Liver (tissue), 9 donors: ENCODE results near the gene ARV1. TPM values are rescaled to one million over a fixed set of nuclear protein-coding genes. Genes with fewer than 3 reads are reported as not detected.
A peak's percentile ranks its signal among the peaks of the same experiment; 100 is the strongest.

ENCODE experiments used
- DNase-seq: peaks from one replicate; pipeline ENCODE4 v3.0.0-alpha.2; 2017; ENCODE audit warnings: low spot score
- H3K27ac ChIP-seq, 2 donors: one replicate each; pipeline ENCODE4 v1.7.0; 2013; ENCODE audit warnings: inconsistent platforms in 2 of 2, low read length in 2 of 2, control low read depth in 1 of 2, low read depth in 1 of 2, mild to moderate bottlenecking in 1 of 2
- H3K27me3 ChIP-seq, 4 donors: one replicate each; pipeline versions ENCODE4 v1.6.1 to v1.7.0; 2013; ENCODE audit warnings: low read length in 3 of 4, inconsistent platforms in 1 of 4, mild to moderate bottlenecking in 1 of 4, moderate library complexity in 1 of 4; ENCODE audit not compliant: control insufficient read depth in 4 of 4, insufficient read depth in 4 of 4
- H3K36me3 ChIP-seq, 4 donors: one replicate each; pipeline versions ENCODE4 v1.6.1 to v1.7.0; 2013; ENCODE audit warnings: low read length in 3 of 4, mild to moderate bottlenecking in 3 of 4, low read depth in 1 of 4, moderate library complexity in 1 of 4; ENCODE audit not compliant: control insufficient read depth in 4 of 4, insufficient read depth in 3 of 4
- H3K4me1 ChIP-seq, 4 donors: one replicate each; pipeline versions ENCODE4 v1.6.1 to v1.7.0; 2013; ENCODE audit warnings: low read length in 3 of 4, mild to moderate bottlenecking in 3 of 4, moderate library complexity in 1 of 4; ENCODE audit not compliant: control insufficient read depth in 4 of 4, insufficient read depth in 4 of 4
- H3K4me3 ChIP-seq, 3 donors: one replicate each; pipeline versions ENCODE4 v1.6.1 to v1.7.0; 2013; ENCODE audit warnings: low read length in 3 of 3, control low read depth in 1 of 3, low read depth in 1 of 3, mild to moderate bottlenecking in 1 of 3
- H3K9ac ChIP-seq, 2 donors: one replicate each; pipeline ENCODE4 v1.7.0; 2013; ENCODE audit warnings: low read length in 2 of 2, mild to moderate bottlenecking in 2 of 2, moderate library complexity in 2 of 2, control low read depth in 1 of 2, low read depth in 1 of 2
- H3K9me3 ChIP-seq, 4 donors: one replicate each; pipeline versions ENCODE4 v1.6.1 to v1.7.0; 2013; ENCODE audit warnings: low read length in 3 of 4; ENCODE audit not compliant: control insufficient read depth in 4 of 4
- ATF3 ChIP-seq: IDR thresholded peaks from 2 replicates; pipeline ENCODE4 v1.6.1; 2016; ENCODE audit warnings: antibody characterized with exemption
- EGR1 ChIP-seq, 2 donors: IDR thresholded peaks; 2 replicates each; pipeline ENCODE4 v1.6.1; 2016 to 2018; ENCODE audit warnings: antibody characterized with exemption in 2 of 2, low read depth in 2 of 2
- FOXA1 ChIP-seq: IDR thresholded peaks from 2 replicates; pipeline ENCODE4 v1.6.1; 2016; ENCODE audit warnings: antibody characterized with exemption
- FOXA2 ChIP-seq: IDR thresholded peaks from 2 replicates; pipeline ENCODE4 v1.6.1; 2016; ENCODE audit warnings: antibody characterized with exemption
- GABPA ChIP-seq, 2 donors: IDR thresholded peaks in 1 of 2; conservative IDR thresholded peaks in 1 of 2; 2 replicates each; pipeline ENCODE4 v1.6.1; 2016; ENCODE audit warnings: antibody characterized with exemption in 2 of 2, mild to moderate bottlenecking in 1 of 2, moderate library complexity in 1 of 2
- HNF4A ChIP-seq, 2 donors: conservative IDR thresholded peaks; 2 replicates each; pipeline ENCODE4 v1.6.1; 2016; ENCODE audit warnings: antibody characterized with exemption in 2 of 2, mild to moderate bottlenecking in 2 of 2
- HNF4G ChIP-seq: IDR thresholded peaks from 2 replicates; pipeline ENCODE4 v1.6.1; 2016; ENCODE audit warnings: antibody characterized with exemption
- JUND ChIP-seq, 2 donors: IDR thresholded peaks; 2 replicates each; pipeline ENCODE4 v1.6.1; 2016; ENCODE audit warnings: antibody characterized with exemption in 2 of 2
- NR2F2 ChIP-seq: IDR thresholded peaks from 2 replicates; pipeline ENCODE4 v1.6.1; 2016; ENCODE audit warnings: antibody characterized with exemption
- REST ChIP-seq: IDR thresholded peaks from 2 replicates; pipeline ENCODE4 v1.6.1; 2016; ENCODE audit warnings: antibody characterized with exemption, mild to moderate bottlenecking
- RXRA ChIP-seq, 2 donors: IDR thresholded peaks; 2 replicates each; pipeline ENCODE4 v1.6.1; 2017 to 2018; ENCODE audit warnings: antibody characterized with exemption in 2 of 2, mild to moderate bottlenecking in 1 of 2
- SP1 ChIP-seq: IDR thresholded peaks from 2 replicates; pipeline ENCODE4 v1.6.1; 2018; ENCODE audit warnings: antibody characterized with exemption, mild to moderate bottlenecking
- TAF1 ChIP-seq: conservative IDR thresholded peaks from 2 replicates; pipeline ENCODE4 v1.6.1; 2016; ENCODE audit warnings: antibody characterized with exemption, mild to moderate bottlenecking
- YY1 ChIP-seq: IDR thresholded peaks from 2 replicates; pipeline ENCODE4 v1.6.1; 2016; ENCODE audit warnings: antibody characterized with exemption, mild to moderate bottlenecking
- ZBTB33 ChIP-seq: IDR thresholded peaks from 2 replicates; pipeline ENCODE4 v1.6.1; 2016; ENCODE audit warnings: antibody characterized with exemption
- WGBS: extraction: QIAGEN DNeasy Blood & Tissue Kit; methylation state at CpG from one replicate; pipeline ENCODE4 v1.1.7; 2013; 5-methylcytosine and 5-hydroxymethylcytosine counted together
- polyA plus RNA-seq, 2 donors: library from polyadenylated mRNA; stranded (reverse) in 1 of 2; unstranded in 1 of 2; fragments of 200-250 nt in 1 of 2; fragments of >200 nt in 1 of 2; fragmentation: Nextera tagmentation in 1 of 2; extraction: Ambion mirVana in 1 of 2; gene quantifications; one replicate each; pipeline versions ENCODE4 v1.2.1 to v1.2.3, GENCODE V29; 2013 to 2015
- total RNA-seq, 2 donors: library from RNA; depleted of rRNA; stranded (reverse); fragments of >200 nt; gene quantifications; one replicate each; pipeline ENCODE4 v1.2.3, GENCODE V29; 2014
- TF ChIP-seq, protein P1 (sequence below): fragments of 150-350 bp; IDR thresholded peaks from 2 replicates; pipeline ENCODE4 v1.5.1; 2017; ENCODE audit warnings: improper control_type of control experiment, low read depth, low read length; ENCODE audit not compliant: missing input control
- TF ChIP-seq, protein P2 (sequence below): IDR thresholded peaks from 2 replicates; pipeline ENCODE4 v1.6.1; 2016; ENCODE audit warnings: antibody characterized with exemption
- donor health status: healthy.
- donor health status: healthy.
- donor health status: healthy.
- donor health status: healthy.
- donor health status: healthy.

The ARV1 gene
- total and polyA plus RNA-seq, 4 donors, result 11.4 to 18.9 (median 14.6) TPM

DNA sequence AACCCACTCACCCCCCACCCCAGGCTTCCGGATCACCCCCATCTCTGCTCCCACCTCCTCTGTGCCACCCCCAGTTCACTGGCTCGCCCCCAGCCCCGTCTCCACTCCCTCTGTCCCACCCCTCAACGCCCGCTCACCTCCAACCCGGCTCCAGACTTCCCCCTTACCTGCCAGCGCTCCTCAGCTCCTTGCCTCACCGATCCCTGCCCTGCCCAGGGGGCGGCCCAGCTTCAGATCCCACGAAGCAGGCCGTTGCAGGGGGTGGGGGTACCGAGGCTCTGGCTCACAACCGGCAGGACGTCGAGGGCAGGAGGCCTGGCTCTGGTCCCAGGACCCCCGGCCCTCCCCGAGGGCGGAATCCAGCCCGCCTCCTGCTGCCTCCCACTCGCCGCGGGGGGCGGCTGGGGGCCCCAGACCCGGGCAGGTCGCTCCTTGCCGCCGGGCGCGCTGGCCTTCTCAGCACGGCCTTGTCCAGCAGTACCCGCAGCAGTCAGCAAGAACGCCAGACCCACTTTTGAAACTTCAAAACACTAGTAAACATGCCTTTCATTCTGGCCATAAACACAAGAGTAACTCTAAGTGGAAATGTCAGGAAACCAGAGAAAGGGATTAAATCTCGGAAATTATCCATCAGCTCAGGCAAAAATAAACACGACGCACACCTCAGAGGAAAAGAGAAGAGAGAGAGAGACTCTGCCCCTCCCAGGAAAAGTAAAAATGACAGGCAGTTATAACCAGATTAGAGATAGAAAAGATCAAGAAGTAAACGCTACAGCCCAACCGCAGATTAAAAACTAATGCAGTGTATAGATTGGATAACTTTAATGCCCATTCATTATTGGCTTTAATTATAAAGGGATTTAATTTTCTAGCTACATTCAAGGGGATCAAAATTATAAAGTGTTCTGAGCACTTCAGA is 62.2 kb downstream of the ARV1 start:
- TF ChIP-seq YY1, result no peak
- TF ChIP-seq REST, result no peak
- TF ChIP-seq, protein P1, sequence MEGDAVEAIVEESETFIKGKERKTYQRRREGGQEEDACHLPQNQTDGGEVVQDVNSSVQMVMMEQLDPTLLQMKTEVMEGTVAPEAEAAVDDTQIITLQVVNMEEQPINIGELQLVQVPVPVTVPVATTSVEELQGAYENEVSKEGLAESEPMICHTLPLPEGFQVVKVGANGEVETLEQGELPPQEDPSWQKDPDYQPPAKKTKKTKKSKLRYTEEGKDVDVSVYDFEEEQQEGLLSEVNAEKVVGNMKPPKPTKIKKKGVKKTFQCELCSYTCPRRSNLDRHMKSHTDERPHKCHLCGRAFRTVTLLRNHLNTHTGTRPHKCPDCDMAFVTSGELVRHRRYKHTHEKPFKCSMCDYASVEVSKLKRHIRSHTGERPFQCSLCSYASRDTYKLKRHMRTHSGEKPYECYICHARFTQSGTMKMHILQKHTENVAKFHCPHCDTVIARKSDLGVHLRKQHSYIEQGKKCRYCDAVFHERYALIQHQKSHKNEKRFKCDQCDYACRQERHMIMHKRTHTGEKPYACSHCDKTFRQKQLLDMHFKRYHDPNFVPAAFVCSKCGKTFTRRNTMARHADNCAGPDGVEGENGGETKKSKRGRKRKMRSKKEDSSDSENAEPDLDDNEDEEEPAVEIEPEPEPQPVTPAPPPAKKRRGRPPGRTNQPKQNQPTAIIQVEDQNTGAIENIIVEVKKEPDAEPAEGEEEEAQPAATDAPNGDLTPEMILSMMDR, result no peak
- TF ChIP-seq RXRA (IDR thresholded peaks at IDR 0.05), result no peak
- TF ChIP-seq HNF4G, result no peak
- no peak for TF ChIP-seq JUND (IDR thresholded peaks at IDR 0.05)
- no peak for TF ChIP-seq ATF3
- TF ChIP-seq HNF4A (conservative IDR thresholded peaks at IDR 0.05), result no peak
- TF ChIP-seq FOXA1, result no peak
- H3K4me1 ChIP-seq, result peaks cover 7 to 12% (median 9%) of the 10 kb centered on the region in 4 donors
- DNase-seq, result peak; percentile 39
- H3K9ac ChIP-seq, result no peak overlapping the region
- no peaks in the 10 kb centered on the region for H3K27me3 ChIP-seq
- H3K27ac ChIP-seq, result peak overlapping the region; percentile 25 to 46
- H3K4me3 ChIP-seq, result peak overlapping the region in 2 of 3 donors; percentile 81 to 95
- H3K36me3 ChIP-seq, result no peaks in the 10 kb centered on the region
- 19% methylated on average over 37 of the region's 37 CpGs for WGBS
- H3K9me3 ChIP-seq, result no peaks in the 10 kb centered on the region

DNA sequence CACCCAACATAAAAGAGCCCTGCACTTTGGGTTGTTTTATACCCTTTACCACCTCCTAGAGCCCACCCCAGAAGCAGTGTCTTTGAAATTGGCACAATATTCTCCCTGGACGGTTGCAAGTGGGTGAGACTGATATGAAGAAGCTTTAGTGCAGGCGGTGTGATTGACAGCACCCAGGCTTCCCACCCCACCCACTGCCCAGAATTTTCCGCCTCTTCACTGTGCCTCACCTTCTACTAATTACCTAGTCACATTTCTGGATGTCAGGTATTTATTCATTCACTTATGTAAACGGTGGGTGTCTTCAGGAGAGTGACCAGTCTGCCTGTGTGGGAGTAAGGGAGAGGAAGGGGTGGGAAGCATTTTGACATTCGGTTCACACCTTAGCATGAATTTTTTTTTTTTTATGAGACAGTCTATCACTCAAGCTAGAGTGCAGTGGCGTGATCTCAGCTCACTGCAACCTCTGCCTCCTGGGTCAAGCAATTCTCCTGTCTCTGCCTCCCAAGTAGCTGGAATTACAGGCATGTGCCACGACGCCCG is 62.9 kb downstream of the ARV1 start:
- peaks cover 7 to 12% (median 8%) of the 10 kb centered on the region in 4 donors for H3K4me1 ChIP-seq
- DNase-seq, result no peak
- H3K9me3 ChIP-seq, result no peaks in the 10 kb centered on the region
- H3K4me3 ChIP-seq, result no peak overlapping the region
- H3K9ac ChIP-seq, result no peak overlapping the region
- no peak overlapping the region for H3K27ac ChIP-seq
- WGBS, result 89% methylated on average over 9 of the region's 9 CpGs
- H3K36me3 ChIP-seq, result no peaks in the 10 kb centered on the region
- no peaks in the 10 kb centered on the region for H3K27me3 ChIP-seq
- TF ChIP-seq HNF4A (conservative IDR thresholded peaks at IDR 0.05) (no peak), NR2F2 (no peak), SP1 (no peak), GABPA (IDR thresholded peaks at IDR 0.05 in 1 of 2, conservative IDR thresholded peaks at IDR 0.05 in 1 of 2) (no peak), FOXA1 (no peak), JUND (IDR thresholded peaks at IDR 0.05) (no peak), FOXA2 (no peak), EGR1 (IDR thresholded peaks at IDR 0.05; ENCODE audit: low read depth in 2 of 2) (no peak), ZBTB33 (no peak), TAF1 (no peak), ATF3 (no peak), YY1 (no peak), HNF4G (no peak)
- TF ChIP-seq, protein P2, sequence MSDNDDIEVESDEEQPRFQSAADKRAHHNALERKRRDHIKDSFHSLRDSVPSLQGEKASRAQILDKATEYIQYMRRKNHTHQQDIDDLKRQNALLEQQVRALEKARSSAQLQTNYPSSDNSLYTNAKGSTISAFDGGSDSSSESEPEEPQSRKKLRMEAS, result no peak
- TF ChIP-seq, protein P1, result no peak
